ENCODE measurements around the gene SLC23A2. TPM values are rescaled to one million over a fixed set of nuclear protein-coding genes. Genes with fewer than 3 reads are reported as not detected.

Gene SLC23A2
- total RNA-seq, 1 experiment from 2014 or later: 22.3 TPM

DNA sequence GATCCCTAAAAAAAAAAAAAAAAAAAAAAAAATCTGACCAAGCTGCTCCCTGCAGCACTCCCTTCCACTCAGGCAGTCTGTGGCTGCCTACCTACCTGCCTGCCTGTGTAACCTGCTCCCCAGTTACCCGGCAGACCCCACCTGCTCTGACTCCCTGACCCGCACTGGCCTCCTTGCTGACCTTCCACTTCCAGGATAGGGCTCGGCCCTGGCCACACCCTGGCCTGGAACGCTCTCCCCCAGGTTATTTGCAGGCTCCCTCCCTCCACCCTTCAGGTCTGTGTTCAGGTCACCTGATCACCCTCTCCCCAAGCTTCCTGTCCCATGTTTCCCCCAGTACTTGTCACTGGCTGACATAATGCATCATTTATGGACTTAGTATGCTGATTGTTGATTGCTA is 134.3 kb downstream of the SLC23A2 start:
- ChIA-PET CTCF (no interaction called here), POLR2A (ENCODE audit: unreplicated experiment) (no interaction called here)
- Histone ChIP-seq H4K20me1 (ENCODE audit: insufficient read depth) (no peaks in the 10 kb centered on the region), H3K4me2 (no peak overlapping the region), H3K4me3 (no peak overlapping the region), H3K79me2 (ENCODE audit: low read depth) (no peaks in the 10 kb centered on the region), H2AFZ (no peak overlapping the region), H3K9me3 (ENCODE audit: insufficient read depth, low read depth) (no peaks in the 10 kb centered on the region), H3K4me1 (replicated peaks; ENCODE audit: insufficient read depth) (peaks cover 21% of the 10 kb centered on the region), H3K9me2 (ENCODE audit: insufficient read depth) (no peaks in the 10 kb centered on the region), H3K27ac (no peak overlapping the region), H3K36me3 (ENCODE audit: low read depth) (no peaks in the 10 kb centered on the region; the same call in 1 of the 2 replicates), H3F3A (ENCODE audit: insufficient read depth, low read depth) (no peaks in the 10 kb centered on the region), H3K27me3 (ENCODE audit: insufficient read depth, low read depth) (no peaks in the 10 kb centered on the region)
- intact Hi-C loops (cut with micrococcal nuclease; ENCODE audit: unreplicated experiment): loop anchor here (1.0 kb wide), 1 partner anchor 31 kb away; no protein-coding TSS in a partner anchor
- peak in 1 of 2 experiments; percentile 68 for DNase-seq
- TF ChIP-seq EZH2 (IDR thresholded peaks at IDR 0.05; ENCODE audit: low read depth): no peak
- TF ChIP-seq, protein P1, sequence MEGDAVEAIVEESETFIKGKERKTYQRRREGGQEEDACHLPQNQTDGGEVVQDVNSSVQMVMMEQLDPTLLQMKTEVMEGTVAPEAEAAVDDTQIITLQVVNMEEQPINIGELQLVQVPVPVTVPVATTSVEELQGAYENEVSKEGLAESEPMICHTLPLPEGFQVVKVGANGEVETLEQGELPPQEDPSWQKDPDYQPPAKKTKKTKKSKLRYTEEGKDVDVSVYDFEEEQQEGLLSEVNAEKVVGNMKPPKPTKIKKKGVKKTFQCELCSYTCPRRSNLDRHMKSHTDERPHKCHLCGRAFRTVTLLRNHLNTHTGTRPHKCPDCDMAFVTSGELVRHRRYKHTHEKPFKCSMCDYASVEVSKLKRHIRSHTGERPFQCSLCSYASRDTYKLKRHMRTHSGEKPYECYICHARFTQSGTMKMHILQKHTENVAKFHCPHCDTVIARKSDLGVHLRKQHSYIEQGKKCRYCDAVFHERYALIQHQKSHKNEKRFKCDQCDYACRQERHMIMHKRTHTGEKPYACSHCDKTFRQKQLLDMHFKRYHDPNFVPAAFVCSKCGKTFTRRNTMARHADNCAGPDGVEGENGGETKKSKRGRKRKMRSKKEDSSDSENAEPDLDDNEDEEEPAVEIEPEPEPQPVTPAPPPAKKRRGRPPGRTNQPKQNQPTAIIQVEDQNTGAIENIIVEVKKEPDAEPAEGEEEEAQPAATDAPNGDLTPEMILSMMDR (conservative IDR thresholded peaks at IDR 0.05): no peak
- BruUV-seq (replicated peaks): no TSS peak

GRCh38 chr20:4866429-4866828 is 134.9 kb downstream of the SLC23A2 start:
- TF ChIP-seq EZH2 (IDR thresholded peaks at IDR 0.05; ENCODE audit: low read depth): no peak
- TF ChIP-seq, protein P1 (conservative IDR thresholded peaks at IDR 0.05): no peak
- Histone ChIP-seq H3K27ac (no peak overlapping the region), H3F3A (ENCODE audit: insufficient read depth, low read depth) (no peaks in the 10 kb centered on the region), H2AFZ (no peak overlapping the region), H3K4me2 (no peak overlapping the region), H3K36me3 (ENCODE audit: low read depth) (peaks cover 4% of the 10 kb centered on the region), H4K20me1 (ENCODE audit: insufficient read depth) (no peaks in the 10 kb centered on the region), H3K4me1 (replicated peaks; ENCODE audit: insufficient read depth) (peaks cover 21% of the 10 kb centered on the region), H3K9me3 (ENCODE audit: insufficient read depth, low read depth) (no peaks in the 10 kb centered on the region), H3K4me3 (no peak overlapping the region), H3K9me2 (ENCODE audit: insufficient read depth) (no peaks in the 10 kb centered on the region), H3K79me2 (ENCODE audit: low read depth) (no peaks in the 10 kb centered on the region), H3K27me3 (ENCODE audit: insufficient read depth, low read depth) (no peaks in the 10 kb centered on the region)
- POLR2A ChIA-PET (ENCODE audit: unreplicated experiment): no interaction called here
- intact Hi-C loops (cut with micrococcal nuclease; ENCODE audit: unreplicated experiment): no loop called here
- TSS peak; percentile 32 for BruUV-seq (replicated peaks)
- CTCF ChIA-PET: no interaction called here
- DNase-seq: peak; percentile 28 to 44

DNA sequence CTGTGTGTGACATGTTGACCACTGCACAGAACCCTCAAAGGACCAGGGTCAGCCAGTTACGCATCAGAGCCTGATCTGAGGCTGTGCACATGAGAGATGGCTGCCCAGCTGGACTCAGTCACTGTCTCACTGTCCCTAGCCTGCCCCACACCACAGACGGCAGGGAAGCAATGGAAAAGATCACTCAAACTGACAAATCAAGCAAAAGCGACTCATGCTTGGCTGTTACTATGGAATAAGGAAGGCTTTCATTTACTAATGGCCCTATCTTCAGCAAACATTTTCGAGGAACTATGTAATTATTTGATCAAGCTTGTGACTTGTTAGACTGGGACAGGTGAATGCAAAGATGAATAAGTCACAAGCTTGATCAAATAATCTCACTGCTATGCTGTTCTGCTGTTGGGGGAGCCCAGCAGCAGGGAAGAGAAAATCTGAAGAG is 137.0 kb downstream of the SLC23A2 start:
- H3K4me2 ChIP-seq: no peak overlapping the region
- ChIA-PET CTCF (no interaction called here), POLR2A (ENCODE audit: unreplicated experiment) (interaction anchor here (0.6 kb wide), 1 partner anchor 106 kb away, joined by 3 read pairs; no protein-coding TSS in a partner anchor)
- H3K4me3 ChIP-seq: no peak overlapping the region
- H3K4me1 ChIP-seq (replicated peaks; ENCODE audit: insufficient read depth): peaks cover 13% of the 10 kb centered on the region
- BruUV-seq (replicated peaks): no TSS peak
- no peak overlapping the region for H2AFZ ChIP-seq
- H3K27me3 ChIP-seq (ENCODE audit: insufficient read depth, low read depth): no peaks in the 10 kb centered on the region
- no peaks in the 10 kb centered on the region for H3K9me2 ChIP-seq (ENCODE audit: insufficient read depth)
- no peak for TF ChIP-seq EZH2 (IDR thresholded peaks at IDR 0.05; ENCODE audit: low read depth)
- TF ChIP-seq, protein P1 (conservative IDR thresholded peaks at IDR 0.05): no peak
- no peaks in the 10 kb centered on the region for H3F3A ChIP-seq (ENCODE audit: insufficient read depth, low read depth)
- intact Hi-C loops (cut with micrococcal nuclease; ENCODE audit: unreplicated experiment): no loop called here
- no peaks in the 10 kb centered on the region for H4K20me1 ChIP-seq (ENCODE audit: insufficient read depth)
- no peaks in the 10 kb centered on the region for H3K79me2 ChIP-seq (ENCODE audit: low read depth)
- H3K36me3 ChIP-seq (ENCODE audit: low read depth): peaks cover 11% of the 10 kb centered on the region
- DNase-seq: no peak
- H3K27ac ChIP-seq: no peak overlapping the region
- H3K9me3 ChIP-seq (ENCODE audit: insufficient read depth, low read depth): no peaks in the 10 kb centered on the region

Measured in PC-9 (cell line).